ENCODE data around the gene METTL13.

DNA sequence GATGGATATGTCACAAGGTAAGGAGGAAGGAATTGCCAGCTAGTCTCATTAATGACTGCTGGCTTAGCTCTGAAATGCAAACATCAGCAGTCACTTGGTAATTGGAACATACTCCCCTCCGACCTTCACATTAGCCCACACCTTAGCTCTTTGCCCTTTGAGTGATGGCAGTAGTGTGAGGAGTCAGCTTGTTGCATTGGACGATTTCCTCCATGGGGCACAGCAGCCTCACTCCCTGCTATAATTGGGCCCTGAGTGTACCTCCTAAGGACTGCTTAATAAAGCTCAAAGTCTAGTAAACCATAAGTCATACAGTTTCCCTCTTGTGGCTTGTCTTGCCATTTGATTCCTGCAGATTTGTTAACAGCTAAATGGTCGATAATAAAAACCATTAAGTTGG lies 19.4 kb downstream of the METTL13 start:
- TF ChIP-seq, protein P1, sequence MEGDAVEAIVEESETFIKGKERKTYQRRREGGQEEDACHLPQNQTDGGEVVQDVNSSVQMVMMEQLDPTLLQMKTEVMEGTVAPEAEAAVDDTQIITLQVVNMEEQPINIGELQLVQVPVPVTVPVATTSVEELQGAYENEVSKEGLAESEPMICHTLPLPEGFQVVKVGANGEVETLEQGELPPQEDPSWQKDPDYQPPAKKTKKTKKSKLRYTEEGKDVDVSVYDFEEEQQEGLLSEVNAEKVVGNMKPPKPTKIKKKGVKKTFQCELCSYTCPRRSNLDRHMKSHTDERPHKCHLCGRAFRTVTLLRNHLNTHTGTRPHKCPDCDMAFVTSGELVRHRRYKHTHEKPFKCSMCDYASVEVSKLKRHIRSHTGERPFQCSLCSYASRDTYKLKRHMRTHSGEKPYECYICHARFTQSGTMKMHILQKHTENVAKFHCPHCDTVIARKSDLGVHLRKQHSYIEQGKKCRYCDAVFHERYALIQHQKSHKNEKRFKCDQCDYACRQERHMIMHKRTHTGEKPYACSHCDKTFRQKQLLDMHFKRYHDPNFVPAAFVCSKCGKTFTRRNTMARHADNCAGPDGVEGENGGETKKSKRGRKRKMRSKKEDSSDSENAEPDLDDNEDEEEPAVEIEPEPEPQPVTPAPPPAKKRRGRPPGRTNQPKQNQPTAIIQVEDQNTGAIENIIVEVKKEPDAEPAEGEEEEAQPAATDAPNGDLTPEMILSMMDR (IDR thresholded peaks at IDR 0.05), result no peak
- TF ChIP-seq POLR2A (IDR thresholded peaks at IDR 0.05), result no peak

Measured in stomach (tissue), 4 donors.